DMS53 (cell line): ENCODE data around the gene NDUFS6.

Experiments used
- DNase-seq: peaks from one replicate; lab custom pipeline; 2025; lab: John Stamatoyannopoulos, UW

The NDUFS6 gene

GRCh38 chr5:1765880-1766235 lies 35.3 kb upstream of the NDUFS6 start:
- DNase-seq = no peak

- no peak for DNase-seq
These were observed 33.5 kb upstream of the NDUFS6 start for GRCh38 chr5:1767524-1768282.

- DNase-seq = no peak
These were observed 32.8 kb upstream of the NDUFS6 start for GRCh38 chr5:1768283-1769000.

GRCh38 chr5:1769017-1769640 lies 32.1 kb upstream of the NDUFS6 start:
- no peak for DNase-seq

- DNase-seq = no peak
These were observed 31.3 kb upstream of the NDUFS6 start for GRCh38 chr5:1769752-1770442.

- DNase-seq = no peak
These were observed 30.8 kb upstream of the NDUFS6 start for GRCh38 chr5:1770443-1770802.

- DNase-seq = no peak
These were observed 29.8 kb upstream of the NDUFS6 start for GRCh38 chr5:1771149-1772065.

GRCh38 chr5:1772634-1773033 lies 28.6 kb upstream of the NDUFS6 start:
- DNase-seq = peak; percentile 50

- no peak for DNase-seq
These were observed 24.4 kb upstream of the NDUFS6 start for GRCh38 chr5:1776831-1777230.

GRCh38 chr5:1777281-1778137 lies 23.7 kb upstream of the NDUFS6 start:
- no peak for DNase-seq

GRCh38 chr5:1778138-1779020 lies 22.8 kb upstream of the NDUFS6 start:
- DNase-seq = no peak

- no peak for DNase-seq
These were observed 22.1 kb upstream of the NDUFS6 start for GRCh38 chr5:1779021-1779680.

GRCh38 chr5:1779782-1780613 lies 21.2 kb upstream of the NDUFS6 start:
- no peak for DNase-seq

GRCh38 chr5:1780614-1780930 lies 20.6 kb upstream of the NDUFS6 start:
- no peak for DNase-seq

GRCh38 chr5:1781107-1781506 lies 20.1 kb upstream of the NDUFS6 start:
- DNase-seq = no peak

- no peak for DNase-seq
These were observed 19.4 kb upstream of the NDUFS6 start for GRCh38 chr5:1781726-1782384.

GRCh38 chr5:1782385-1783215 lies 18.6 kb upstream of the NDUFS6 start:
- DNase-seq = no peak
